ENCODE data around the gene NUSAP1.

DNA sequence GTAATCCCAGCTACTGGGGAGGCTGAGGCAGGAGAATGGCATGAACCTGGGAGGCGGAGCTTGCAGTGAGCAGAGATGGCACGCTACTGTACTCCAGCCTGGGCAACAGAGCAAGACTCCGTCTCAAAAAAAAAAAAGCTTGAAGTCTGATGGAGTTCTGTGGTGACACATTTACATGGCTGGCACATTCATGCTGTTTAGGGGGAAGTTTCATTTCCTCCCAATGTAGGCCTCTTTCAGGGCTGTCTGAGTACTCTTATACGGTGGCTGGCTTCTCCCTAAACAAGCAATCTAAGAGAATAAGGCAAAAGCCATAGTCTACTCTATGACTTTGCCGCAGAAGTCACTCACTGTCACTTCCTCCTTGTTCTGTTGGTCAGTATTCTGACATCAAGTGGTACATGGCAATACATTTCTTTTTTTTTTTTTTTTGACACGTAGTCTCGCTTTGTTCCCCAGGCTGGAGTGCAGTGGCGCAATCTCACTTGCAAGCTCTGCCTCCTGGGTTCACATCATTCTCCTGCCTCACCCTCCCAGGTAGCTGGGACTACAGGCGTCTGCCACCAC is 41.5 kb upstream of the NUSAP1 start:
- TF ChIP-seq, protein P1, sequence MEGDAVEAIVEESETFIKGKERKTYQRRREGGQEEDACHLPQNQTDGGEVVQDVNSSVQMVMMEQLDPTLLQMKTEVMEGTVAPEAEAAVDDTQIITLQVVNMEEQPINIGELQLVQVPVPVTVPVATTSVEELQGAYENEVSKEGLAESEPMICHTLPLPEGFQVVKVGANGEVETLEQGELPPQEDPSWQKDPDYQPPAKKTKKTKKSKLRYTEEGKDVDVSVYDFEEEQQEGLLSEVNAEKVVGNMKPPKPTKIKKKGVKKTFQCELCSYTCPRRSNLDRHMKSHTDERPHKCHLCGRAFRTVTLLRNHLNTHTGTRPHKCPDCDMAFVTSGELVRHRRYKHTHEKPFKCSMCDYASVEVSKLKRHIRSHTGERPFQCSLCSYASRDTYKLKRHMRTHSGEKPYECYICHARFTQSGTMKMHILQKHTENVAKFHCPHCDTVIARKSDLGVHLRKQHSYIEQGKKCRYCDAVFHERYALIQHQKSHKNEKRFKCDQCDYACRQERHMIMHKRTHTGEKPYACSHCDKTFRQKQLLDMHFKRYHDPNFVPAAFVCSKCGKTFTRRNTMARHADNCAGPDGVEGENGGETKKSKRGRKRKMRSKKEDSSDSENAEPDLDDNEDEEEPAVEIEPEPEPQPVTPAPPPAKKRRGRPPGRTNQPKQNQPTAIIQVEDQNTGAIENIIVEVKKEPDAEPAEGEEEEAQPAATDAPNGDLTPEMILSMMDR (IDR thresholded peaks at IDR 0.05) = no peak
- no peak for TF ChIP-seq POLR2A (IDR thresholded peaks at IDR 0.05)
